ENCODE results near the gene SPP2.

SPP2 gene

GRCh38 chr2:234050455-234051135 lies at the start of gene SPP2:
Gene SPP2 (plus strand): TSS chr2:234050702. CDS start chr2:234050787, 85 bp downstream.
- no peak for DNase-seq (ENCODE audit: low read depth in 2 of 2)

- no peak for DNase-seq (ENCODE audit: low read depth in 2 of 2)
Observed at GRCh38 chr2:234001380-234002160, 48.9 kb upstream of the SPP2 start.

- no peak for DNase-seq (ENCODE audit: low read depth in 2 of 2)
Observed at GRCh38 chr2:234002281-234002680, 48.2 kb upstream of the SPP2 start.

- DNase-seq (ENCODE audit: low read depth in 2 of 2) = peak in 1 of 2 donors; percentile 19
Observed at GRCh38 chr2:234003972-234004617, 46.4 kb upstream of the SPP2 start.

- no peak for DNase-seq (ENCODE audit: low read depth in 2 of 2)
Observed at GRCh38 chr2:234005126-234005525, 45.4 kb upstream of the SPP2 start.

- no peak for DNase-seq (ENCODE audit: low read depth in 2 of 2)
Observed at GRCh38 chr2:234006501-234006900, 44.0 kb upstream of the SPP2 start.

- DNase-seq (ENCODE audit: low read depth in 2 of 2) = no peak
Observed at GRCh38 chr2:234014427-234014826, 36.1 kb upstream of the SPP2 start.

GRCh38 chr2:234015861-234016260 lies 34.6 kb upstream of the SPP2 start:
- DNase-seq (ENCODE audit: low read depth in 2 of 2) = no peak

GRCh38 chr2:234019896-234020295 lies 30.6 kb upstream of the SPP2 start:
- DNase-seq (ENCODE audit: low read depth in 2 of 2) = no peak

GRCh38 chr2:234020332-234020731 lies 30.2 kb upstream of the SPP2 start:
- DNase-seq (ENCODE audit: low read depth in 2 of 2) = no peak

GRCh38 chr2:234022424-234022823 lies 28.1 kb upstream of the SPP2 start:
- DNase-seq (ENCODE audit: low read depth in 2 of 2) = no peak

- DNase-seq (ENCODE audit: low read depth in 2 of 2) = no peak
Observed at GRCh38 chr2:234024304-234024703, 26.2 kb upstream of the SPP2 start.

- DNase-seq (ENCODE audit: low read depth in 2 of 2) = no peak
Observed at GRCh38 chr2:234025466-234025865, 25.0 kb upstream of the SPP2 start.

GRCh38 chr2:234025891-234026401 lies 24.6 kb upstream of the SPP2 start:
- DNase-seq (ENCODE audit: low read depth in 2 of 2) = no peak

- no peak for DNase-seq (ENCODE audit: low read depth in 2 of 2)
Observed at GRCh38 chr2:234026693-234027254, 23.7 kb upstream of the SPP2 start.

- DNase-seq (ENCODE audit: low read depth in 2 of 2) = no peak
Observed at GRCh38 chr2:234027641-234028040, 22.9 kb upstream of the SPP2 start.

- no peak for DNase-seq (ENCODE audit: low read depth in 2 of 2)
Observed at GRCh38 chr2:234029150-234029733, 21.3 kb upstream of the SPP2 start.

GRCh38 chr2:234031207-234031606 lies 19.3 kb upstream of the SPP2 start:
- DNase-seq (ENCODE audit: low read depth in 2 of 2) = no peak

GRCh38 chr2:234032279-234032856 lies 18.1 kb upstream of the SPP2 start:
- DNase-seq (ENCODE audit: low read depth in 2 of 2) = no peak

GRCh38 chr2:234033174-234033573 lies 17.3 kb upstream of the SPP2 start:
- DNase-seq (ENCODE audit: low read depth in 2 of 2) = no peak

GRCh38 chr2:234033885-234034284 lies 16.6 kb upstream of the SPP2 start:
- no peak for DNase-seq (ENCODE audit: low read depth in 2 of 2)

Data from stimulated activated CD8-positive, alpha-beta memory T cell treated with anti-CD3 and anti-CD28 coated beads, Interleukin-2, amount 100 ng/mL, for 48 hours (primary cell).